Adrenal gland (tissue), 5 donors: ENCODE data around the gene MET.

Source experiments
- POLR2A ChIP-seq, 2 donors: fragments of 450-650 bp; IDR thresholded peaks; one replicate each; pipeline ENCODE4 v1.6.1; 2017; ENCODE audit warnings: antibody characterized with exemption in 2 of 2, mild to moderate bottlenecking in 2 of 2, moderate library complexity in 1 of 2
- TF ChIP-seq, protein P1 (sequence below), 6 experiments: fragments of 450-650 bp in 4 of 6; fragments of 200-600 bp in 2 of 6; sonication (generic) in 1 of 6; IDR thresholded peaks; 1 replicate in 5 of 6; 2 replicates in 1 of 6; pipeline versions ENCODE4 v1.5.1 to v1.8.0; 2016 to 2021; ENCODE audit warnings: antibody characterized with exemption in 6 of 6, mild to moderate bottlenecking in 2 of 6, moderate library complexity in 1 of 6
- donor health status: DM: no; HTN: no; CAD: no.

DNA sequence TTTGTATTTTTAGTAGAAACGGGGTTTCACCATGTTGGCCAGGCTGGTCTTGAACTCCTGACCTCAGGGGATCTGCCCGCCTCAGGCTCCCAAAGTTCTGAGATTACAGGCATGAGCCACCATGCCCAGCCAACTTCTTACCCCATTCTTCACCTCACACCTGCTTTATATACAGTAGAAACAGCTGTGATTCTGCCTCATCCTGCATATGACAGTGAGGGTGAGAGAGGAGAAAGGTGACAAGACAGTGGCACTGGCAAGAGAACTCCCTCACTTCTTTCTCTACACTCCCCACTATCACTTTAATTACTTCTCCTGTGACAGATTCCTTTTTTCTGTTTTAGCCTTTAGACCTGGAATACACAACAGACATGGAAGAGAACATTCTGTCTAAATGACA is 128.6 kb downstream of the MET start:
- no peak for TF ChIP-seq POLR2A (IDR thresholded peaks at IDR 0.05)
- TF ChIP-seq, protein P1, sequence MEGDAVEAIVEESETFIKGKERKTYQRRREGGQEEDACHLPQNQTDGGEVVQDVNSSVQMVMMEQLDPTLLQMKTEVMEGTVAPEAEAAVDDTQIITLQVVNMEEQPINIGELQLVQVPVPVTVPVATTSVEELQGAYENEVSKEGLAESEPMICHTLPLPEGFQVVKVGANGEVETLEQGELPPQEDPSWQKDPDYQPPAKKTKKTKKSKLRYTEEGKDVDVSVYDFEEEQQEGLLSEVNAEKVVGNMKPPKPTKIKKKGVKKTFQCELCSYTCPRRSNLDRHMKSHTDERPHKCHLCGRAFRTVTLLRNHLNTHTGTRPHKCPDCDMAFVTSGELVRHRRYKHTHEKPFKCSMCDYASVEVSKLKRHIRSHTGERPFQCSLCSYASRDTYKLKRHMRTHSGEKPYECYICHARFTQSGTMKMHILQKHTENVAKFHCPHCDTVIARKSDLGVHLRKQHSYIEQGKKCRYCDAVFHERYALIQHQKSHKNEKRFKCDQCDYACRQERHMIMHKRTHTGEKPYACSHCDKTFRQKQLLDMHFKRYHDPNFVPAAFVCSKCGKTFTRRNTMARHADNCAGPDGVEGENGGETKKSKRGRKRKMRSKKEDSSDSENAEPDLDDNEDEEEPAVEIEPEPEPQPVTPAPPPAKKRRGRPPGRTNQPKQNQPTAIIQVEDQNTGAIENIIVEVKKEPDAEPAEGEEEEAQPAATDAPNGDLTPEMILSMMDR (IDR thresholded peaks at IDR 0.05) = no peak
